Activated CD4-positive, alpha-beta T cell treated with anti-CD3 and anti-CD28 coated beads for 36 hours (primary cell): Measurements from ENCODE around the gene PDF. TPM values are rescaled to one million over a fixed set of nuclear protein-coding genes. Genes with fewer than 3 reads are reported as not detected.

Source experiments
- ATAC-seq: fragments of 200-7000 bp; cut with Tn5 transposase; one replicate; pipeline ENCODE4 v1.10.0; 2021; ENCODE audit warnings: mild to moderate bottlenecking, moderate library complexity
- CTCF ChIA-PET: fragments of 350-600 bp; sonication (Branson Sonifier 250); formaldehyde crosslinking; loops from one replicate; lab custom pipeline; 2021; ENCODE audit warnings: antibody characterized with exemption; lab: Charles Lee
- POLR2A ChIA-PET: fragments of 350-600 bp; sonication (Branson Sonifier 250); formaldehyde crosslinking; loops from one replicate; lab custom pipeline; 2021; ENCODE audit warnings: antibody characterized with exemption, inconsistent platforms; lab: Charles Lee
- DNase-seq: peaks from one replicate; pipeline ENCODE4 v3.0.0-alpha.2; 2020
- H3K27ac Mint-ChIP-seq: one replicate; pipeline ENCODE4 v1.8.0; 2021; ENCODE audit warnings: mixed read lengths
- H3K27me3 Mint-ChIP-seq: one replicate; pipeline ENCODE4 v1.8.0; 2021; ENCODE audit warnings: mixed read lengths
- H3K36me3 Mint-ChIP-seq: one replicate; pipeline ENCODE4 v1.8.0; 2021; ENCODE audit warnings: low read depth, mixed read lengths
- H3K4me1 Mint-ChIP-seq: one replicate; pipeline ENCODE4 v1.8.0; 2021; ENCODE audit warnings: mixed read lengths
- H3K4me3 Mint-ChIP-seq: one replicate; pipeline ENCODE4 v1.8.0; 2021; ENCODE audit warnings: mild to moderate bottlenecking, moderate library complexity, mixed read lengths
- H3K9me3 Mint-ChIP-seq: one replicate; pipeline ENCODE4 v1.8.0; 2021; ENCODE audit warnings: low read depth, mixed read lengths
- intact Hi-C, 2 experiments: fragments of 100-400 bp; cut with DNase I in 1 of 2; cut with micrococcal nuclease in 1 of 2; formaldehyde crosslinking; loops; one replicate each; pipeline versions ENCODE4 v1.14.2 to v1.15.1; 2022 to 2024; cut with DNase I, micrococcal nuclease
- total RNA-seq, 2 experiments: library from RNA; stranded (reverse); gene quantifications; one replicate each; pipeline ENCODE4 v1.2.3, GENCODE V29; 2021

Gene PDF
- total RNA-seq, 2 experiments from 2014 or later = 10.1 to 19.9 TPM

DNA sequence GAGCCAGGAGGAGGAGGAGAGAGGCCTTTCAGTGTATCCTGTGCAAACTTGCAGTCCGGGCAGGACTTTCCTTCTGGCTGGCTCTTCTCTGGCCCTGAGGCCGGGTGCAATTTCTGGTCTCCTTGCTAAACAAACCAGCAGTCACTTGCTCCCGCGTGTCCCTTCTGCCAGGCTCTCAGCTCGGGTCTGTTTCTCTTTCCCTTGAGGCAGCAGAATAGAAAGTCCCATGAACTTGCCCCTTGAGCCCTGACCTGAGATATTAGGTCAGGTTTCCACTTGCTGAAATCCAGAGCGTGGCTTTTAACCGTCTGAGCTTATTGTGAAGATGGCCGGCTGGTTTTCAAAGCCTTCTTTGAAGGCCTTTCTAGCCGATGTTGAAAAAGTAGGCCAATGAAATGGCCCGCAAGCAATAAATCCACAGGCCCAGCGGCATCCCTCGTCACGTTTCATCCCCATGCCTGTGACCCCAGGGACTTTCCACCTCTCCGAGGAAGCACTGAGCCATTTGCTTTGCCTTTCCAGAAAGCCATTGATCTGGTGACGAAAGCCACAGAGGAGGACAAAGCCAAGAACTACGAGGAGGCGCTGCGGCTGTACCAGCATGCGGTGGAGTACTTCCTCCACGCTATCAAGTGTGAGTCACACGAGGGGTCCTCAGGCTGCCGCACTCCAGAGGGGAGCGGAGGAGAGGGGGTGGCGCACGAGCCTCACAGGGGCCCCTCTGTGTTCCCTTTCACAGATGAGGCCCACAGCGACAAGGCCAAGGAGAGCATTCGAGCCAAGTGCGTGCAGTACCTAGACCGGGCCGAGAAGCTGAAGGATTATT, 14.7 kb downstream of the PDF start:
- ChIA-PET POLR2A (interaction anchor here (0.8 kb wide), 1 partner anchor 11 kb away, joined by 3 read pairs; no protein-coding TSS in a partner anchor), CTCF (interaction anchor here (0.6 to 1.2 kb wide), 4 partner anchors 21 to 292 kb away, joined by 3 read pairs; no protein-coding TSS in a partner anchor)
- intact Hi-C loops = no loop called here
- no peak overlapping the region for H3K27ac Mint-ChIP-seq
- H3K9me3 Mint-ChIP-seq = no peaks in the 10 kb centered on the region
- no peak overlapping the region for H3K4me3 Mint-ChIP-seq
- ATAC-seq = no peak
- H3K36me3 Mint-ChIP-seq = peaks cover 49% of the 10 kb centered on the region
- H3K27me3 Mint-ChIP-seq = no peaks in the 10 kb centered on the region
- DNase-seq = no peak
- H3K4me1 Mint-ChIP-seq = peaks cover 20% of the 10 kb centered on the region

DNA sequence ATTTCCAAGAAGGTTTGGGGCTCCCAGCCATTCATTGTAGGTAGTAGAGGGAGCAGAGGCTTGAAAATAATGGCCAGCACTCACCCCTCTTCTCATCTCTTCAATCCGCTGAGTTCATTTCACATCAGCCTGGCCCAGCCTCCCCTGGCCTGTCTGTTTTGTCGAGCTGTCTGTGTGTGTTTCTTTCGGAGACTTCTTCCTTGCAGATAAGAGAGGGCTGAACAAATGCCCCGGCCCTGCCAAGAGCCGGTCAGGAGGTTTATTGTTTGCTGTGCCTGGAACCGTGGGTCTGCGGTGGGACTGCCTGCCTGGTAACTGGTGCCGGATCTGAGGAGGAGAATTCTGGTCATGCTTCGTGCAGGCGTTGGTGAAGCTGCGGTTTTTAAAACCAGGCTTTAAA, 15.9 kb downstream of the PDF start:
- CTCF ChIA-PET = interaction anchor here (0.7 to 2.8 kb wide), 2 partner anchors 15 to 26 kb away, joined by 3 to 21 read pairs; partner anchors contain the start of gene PDF
- Mint-ChIP-seq H3K9me3 (no peaks in the 10 kb centered on the region), H3K36me3 (peaks cover 45% of the 10 kb centered on the region), H3K4me3 (no peak overlapping the region), H3K27me3 (no peaks in the 10 kb centered on the region), H3K27ac (no peak overlapping the region), H3K4me1 (peaks cover 26% of the 10 kb centered on the region)
- DNase-seq (no peak), ATAC-seq (no peak)
- POLR2A ChIA-PET = interaction anchor here (0.7 kb wide), 1 partner anchor 339 kb away, joined by 3 read pairs; no protein-coding TSS in a partner anchor
- intact Hi-C loops = no loop called here

- ChIA-PET POLR2A (no interaction called here), CTCF (interaction anchor here (2.8 kb wide), 1 partner anchor 16 kb away, joined by 21 read pairs; the partner anchor contains the start of gene PDF)
- DNase-seq (no peak), ATAC-seq (no peak)
- Mint-ChIP-seq H3K27ac (no peak overlapping the region), H3K27me3 (no peaks in the 10 kb centered on the region), H3K9me3 (no peaks in the 10 kb centered on the region), H3K4me3 (peak overlapping the region; percentile 48), H3K36me3 (peaks cover 42% of the 10 kb centered on the region), H3K4me1 (peaks cover 26% of the 10 kb centered on the region)
- intact Hi-C loops = no loop called here
Observed at GRCh38 chr16:69313469-69313868, 16.9 kb downstream of the PDF start.

DNA sequence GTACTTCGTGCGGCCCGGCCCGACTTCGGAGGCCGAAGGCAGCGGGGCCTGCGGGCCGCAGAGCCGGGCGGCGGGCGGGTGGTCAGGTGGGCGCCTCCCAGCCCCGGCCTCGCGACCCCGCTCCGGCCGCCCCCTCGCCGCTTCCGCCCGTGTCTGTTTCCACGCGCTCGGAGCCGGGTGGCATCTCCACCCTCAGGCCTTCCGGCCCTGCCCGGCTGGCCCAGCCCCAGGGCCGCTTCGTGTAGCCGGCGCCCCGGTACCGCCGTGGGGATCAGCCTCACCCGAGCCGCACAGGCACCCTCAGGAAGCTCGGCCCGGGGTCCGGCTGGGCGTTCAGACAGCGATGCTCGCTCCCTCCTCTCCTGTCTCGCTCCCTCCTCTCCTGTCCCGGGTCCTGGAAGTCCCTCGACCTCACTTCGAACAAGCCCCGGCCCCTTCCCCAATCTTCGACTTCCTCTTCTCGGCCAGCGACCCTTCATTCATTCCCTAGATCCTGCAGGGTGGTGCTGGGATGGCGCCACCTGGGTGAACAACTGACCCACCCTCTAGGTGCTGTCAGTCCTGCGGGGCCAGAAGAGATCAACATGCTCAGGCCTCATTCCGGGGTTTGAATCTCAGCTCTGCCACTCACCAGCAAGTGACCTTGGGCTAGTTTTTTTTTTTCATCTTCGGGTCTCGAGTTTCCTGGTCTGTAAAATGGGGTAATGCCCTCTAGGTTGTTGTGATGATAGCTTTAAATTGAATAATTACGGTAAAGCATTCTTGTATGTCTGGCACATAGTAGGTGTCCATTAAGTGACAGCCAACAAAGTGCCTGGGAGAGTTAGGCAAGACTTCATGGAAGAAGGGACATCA, 18.6 kb downstream of the PDF start:
- Mint-ChIP-seq H3K27ac (peak overlapping the region; percentile 97), H3K9me3 (no peaks in the 10 kb centered on the region), H3K4me1 (peaks cover 26% of the 10 kb centered on the region), H3K4me3 (peak overlapping the region; percentile 100), H3K27me3 (no peaks in the 10 kb centered on the region), H3K36me3 (peaks cover 34% of the 10 kb centered on the region)
- peak; percentile 43 for ATAC-seq
- intact Hi-C loops = loop anchor here (1.0 to 2.0 kb wide), 12 partner anchors 19 to 772 kb away; partner anchors contain the start of genes PDF (in 2 of the 2), CHTF8 (in 1 of the 2), COG8 (in 1 of the 2) and CYB5B (in 1 of the 2)
- POLR2A ChIA-PET = interaction anchor here (1.0 kb wide), 2 partner anchors 18 to 27 kb away, joined by 3 read pairs; no protein-coding TSS in a partner anchor
- DNase-seq = peak; percentile 64
- CTCF ChIA-PET = interaction anchor here (0.6 to 2.8 kb wide), 6 partner anchors 12 to 577 kb away, joined by 3 to 21 read pairs (median 4); partner anchors contain the start of gene PDF

DNA sequence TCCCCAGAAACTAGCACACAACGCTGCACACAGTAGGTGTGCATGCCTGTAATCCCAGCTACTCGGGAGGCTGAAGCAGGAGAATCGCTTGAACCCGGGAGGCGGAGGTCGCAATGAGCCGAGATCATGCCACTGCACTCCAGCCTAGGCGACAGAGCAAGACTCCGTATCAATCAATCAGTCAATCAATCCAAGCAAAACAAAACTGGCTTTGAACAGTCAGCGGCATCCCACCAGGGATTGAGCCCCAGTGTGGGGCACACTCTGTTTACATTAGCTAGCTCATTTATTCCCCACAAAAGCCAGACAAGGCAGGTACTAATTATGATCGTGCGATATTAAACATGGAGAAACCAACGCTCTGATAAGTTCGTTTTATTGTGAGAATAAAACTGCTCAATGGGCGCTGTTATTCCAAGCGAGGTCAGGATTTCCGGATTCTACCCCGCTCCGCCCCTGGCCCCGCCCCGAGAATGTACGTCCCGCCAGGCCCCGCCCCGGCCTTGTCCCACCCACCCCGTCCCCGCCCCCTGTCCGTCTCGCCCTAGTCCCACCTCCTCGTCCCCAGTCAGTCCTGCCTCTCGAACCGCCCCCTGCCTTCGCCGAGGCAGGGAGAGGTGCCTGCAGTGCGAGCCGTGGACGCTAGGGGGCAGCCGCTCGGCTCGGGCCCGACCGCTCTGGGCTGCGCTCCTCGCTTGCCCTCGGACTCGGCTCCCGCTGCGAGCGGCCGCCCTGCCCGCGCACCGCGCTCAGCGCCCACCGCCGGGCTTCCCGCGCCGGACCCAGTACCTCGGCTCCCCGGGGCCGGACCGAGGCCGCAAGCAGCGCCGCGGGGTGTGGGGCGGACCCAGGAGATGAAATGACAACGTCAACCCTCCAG, 19.5 kb downstream of the PDF start, which contains the start of gene VPS4A:
Gene VPS4A (plus strand): TSS at position 698 of the 880 bp plus-strand sequence. CDS start 162 bp downstream, at position 860.
- ChIA-PET POLR2A (no interaction called here), CTCF (interaction anchor here (0.5 to 1.3 kb wide), 5 partner anchors 9 to 614 kb away, joined by 3 to 5 read pairs (median 3); no protein-coding TSS in a partner anchor)
- Mint-ChIP-seq H3K9me3 (no peaks in the 10 kb centered on the region), H3K27me3 (no peaks in the 10 kb centered on the region), H3K27ac (peak within 1 kb of the TSS; percentile 97), H3K36me3 (peaks cover 26% of the 10 kb centered on the region), H3K4me3 (peak within 1 kb of the TSS; percentile 100), H3K4me1 (peaks cover 26% of the 10 kb centered on the region)
- ATAC-seq (peak; percentile 97), DNase-seq (peak; percentile 98)
- intact Hi-C loops = loop anchor here (1.0 to 2.0 kb wide), 12 partner anchors 19 to 772 kb away; partner anchors contain the start of genes PDF (in 2 of the 2), CHTF8 (in 1 of the 2), COG8 (in 1 of the 2) and CYB5B (in 1 of the 2)

DNA sequence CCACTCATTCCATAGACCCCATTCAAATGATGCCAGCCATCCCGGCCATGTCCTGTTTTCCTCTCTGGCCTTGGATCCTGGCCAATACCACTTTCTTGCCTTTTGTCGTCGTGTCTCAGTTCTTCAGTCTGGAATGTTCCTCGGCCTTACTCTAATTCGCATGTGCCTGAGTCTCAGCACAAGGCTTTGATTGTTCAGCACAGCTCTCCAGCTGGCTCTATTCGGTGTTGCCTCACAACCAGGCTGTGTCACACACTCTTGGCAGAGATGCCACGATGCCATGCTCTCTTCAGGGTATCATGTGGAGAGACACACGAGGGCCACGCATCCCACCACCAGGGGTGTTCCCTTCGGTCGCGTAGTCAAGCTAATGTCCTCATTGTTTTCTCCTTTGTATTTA, 21.1 kb downstream of the PDF start:
- Mint-ChIP-seq H3K4me1 (peaks cover 23% of the 10 kb centered on the region), H3K27ac (no peak overlapping the region), H3K36me3 (peaks cover 16% of the 10 kb centered on the region), H3K27me3 (no peaks in the 10 kb centered on the region), H3K9me3 (no peaks in the 10 kb centered on the region), H3K4me3 (no peak overlapping the region)
- intact Hi-C loops = no loop called here
- ChIA-PET CTCF (interaction anchor here (1.3 kb wide), 1 partner anchor 38 kb away, joined by 3 read pairs; no protein-coding TSS in a partner anchor), POLR2A (no interaction called here)
- DNase-seq = no peak
- ATAC-seq = no peak

DNA sequence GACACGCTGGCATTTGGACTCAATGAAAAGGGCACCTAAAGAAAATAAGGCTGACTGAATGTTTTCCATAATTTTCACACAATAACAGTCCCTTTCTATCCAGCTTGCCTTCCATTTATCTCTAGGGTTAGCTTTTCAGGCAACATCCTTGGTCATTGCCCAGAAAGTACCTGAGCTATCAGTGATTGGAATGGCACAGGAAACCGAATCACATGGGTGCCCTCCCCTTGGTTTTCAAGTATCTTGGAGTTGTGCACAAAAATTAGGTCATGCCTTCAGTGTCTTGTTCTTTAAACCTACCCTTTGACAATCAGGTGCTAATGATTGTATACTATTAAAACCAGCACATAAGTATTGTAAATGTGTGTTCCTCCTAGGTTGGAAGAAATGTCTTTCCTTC, 22.5 kb downstream of the PDF start:
- intact Hi-C loops = no loop called here
- CTCF ChIA-PET = interaction anchor here (1.1 kb wide), 1 partner anchor 28 kb away, joined by 3 read pairs; no protein-coding TSS in a partner anchor
- POLR2A ChIA-PET = no interaction called here

DNA sequence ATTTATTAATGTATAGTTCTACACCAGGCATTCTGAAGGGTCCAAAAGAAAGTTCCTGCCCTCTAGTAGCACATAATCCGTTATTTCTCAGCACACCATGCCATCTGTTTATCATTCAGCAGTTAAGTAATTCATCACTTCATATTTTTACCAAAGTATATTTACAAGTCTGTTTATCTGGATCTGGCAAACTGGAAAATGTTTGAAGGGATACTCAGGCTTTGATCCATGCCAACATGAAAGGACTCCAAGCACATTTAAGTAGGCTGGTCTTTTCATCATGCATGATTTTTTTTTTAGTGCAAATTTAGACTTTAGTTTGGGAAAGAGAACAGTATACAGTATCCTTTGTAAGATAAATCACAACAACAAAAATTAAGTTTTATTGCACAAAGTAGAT, 23.3 kb downstream of the PDF start:
- Mint-ChIP-seq H3K4me1 (peaks cover 11% of the 10 kb centered on the region), H3K27ac (no peak overlapping the region), H3K27me3 (no peaks in the 10 kb centered on the region), H3K4me3 (no peak overlapping the region), H3K36me3 (peaks cover 6% of the 10 kb centered on the region), H3K9me3 (no peaks in the 10 kb centered on the region)
- intact Hi-C loops = no loop called here
- DNase-seq (no peak), ATAC-seq (no peak)
- ChIA-PET POLR2A (interaction anchor here (0.6 kb wide), 1 partner anchor 1223 kb away, joined by 5 read pairs; no protein-coding TSS in a partner anchor), CTCF (no interaction called here)

More for the DNA sequence above, 22.5 kb downstream of the PDF start:
- Mint-ChIP-seq H3K9me3 (no peaks in the 10 kb centered on the region), H3K4me1 (peaks cover 14% of the 10 kb centered on the region), H3K36me3 (peaks cover 8% of the 10 kb centered on the region), H3K27ac (no peak overlapping the region), H3K27me3 (no peaks in the 10 kb centered on the region), H3K4me3 (no peak overlapping the region)
- DNase-seq (no peak), ATAC-seq (no peak)

DNA sequence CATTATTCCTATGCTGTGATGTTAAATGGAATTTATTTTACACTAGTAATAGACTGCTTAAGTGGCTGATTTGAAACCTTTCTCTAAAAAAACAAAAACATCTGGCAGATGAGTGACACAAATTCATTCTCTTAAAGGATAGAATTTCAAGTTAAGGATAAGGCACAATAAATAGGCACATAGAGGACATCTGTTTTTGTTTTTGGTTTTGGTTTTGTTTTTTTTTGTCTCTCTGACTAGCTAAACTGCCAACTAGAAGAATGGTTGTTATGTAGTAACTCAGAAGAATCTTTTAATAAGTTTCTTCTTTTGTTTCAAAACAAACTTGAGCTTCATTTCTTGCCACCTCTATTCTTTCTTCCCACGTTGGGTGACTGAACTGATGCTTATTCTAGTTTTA, 24.4 kb downstream of the PDF start:
- ATAC-seq = no peak
- no peak overlapping the region for H3K27ac Mint-ChIP-seq
- H3K36me3 Mint-ChIP-seq = peaks cover 2% of the 10 kb centered on the region
- intact Hi-C loops = no loop called here
- no peak for DNase-seq
- H3K9me3 Mint-ChIP-seq = no peaks in the 10 kb centered on the region
- no peaks in the 10 kb centered on the region for H3K27me3 Mint-ChIP-seq
- ChIA-PET POLR2A (no interaction called here), CTCF (no interaction called here)
- peaks cover 7% of the 10 kb centered on the region for H3K4me1 Mint-ChIP-seq
- H3K4me3 Mint-ChIP-seq = no peak overlapping the region

DNA sequence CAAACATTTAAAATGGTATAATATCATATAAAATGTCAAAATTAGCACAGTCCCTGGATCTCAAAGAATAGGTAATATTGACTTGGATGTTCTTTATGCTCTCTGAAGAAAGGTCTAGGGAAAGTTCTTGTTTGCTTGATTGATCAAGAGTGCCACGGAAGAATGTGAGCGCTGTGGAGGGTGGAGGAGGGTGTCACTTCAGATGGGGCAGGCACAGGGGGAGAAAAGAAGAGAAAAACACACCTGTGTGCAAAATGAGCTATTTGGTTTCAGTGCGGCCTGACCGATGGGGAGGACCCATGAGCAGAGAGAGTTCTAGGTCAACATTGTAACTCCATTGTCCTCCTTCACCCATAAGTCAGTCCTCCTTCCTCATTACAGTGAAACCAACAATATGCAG, 28.1 kb downstream of the PDF start:
- Mint-ChIP-seq H3K27me3 (no peaks in the 10 kb centered on the region), H3K4me1 (no peaks in the 10 kb centered on the region), H3K9me3 (no peaks in the 10 kb centered on the region), H3K4me3 (no peak overlapping the region), H3K36me3 (no peaks in the 10 kb centered on the region), H3K27ac (no peak overlapping the region)
- DNase-seq (no peak), ATAC-seq (no peak)
- intact Hi-C loops = no loop called here
- POLR2A ChIA-PET = no interaction called here
- CTCF ChIA-PET = interaction anchor here (0.5 to 1.2 kb wide), 7 partner anchors 8 to 1451 kb away, joined by 3 to 5 read pairs (median 3); no protein-coding TSS in a partner anchor
